HG03139 (cell line): ENCODE data around the gene ERBB2.
"Not testable (repeated sequence)": the region's sequence is repeated elsewhere in the genome, so short reads cannot be mapped to it uniquely, and the experiment has no call there.

Experiments used
- ATAC-seq: cut with Tn5 transposase; IDR thresholded peaks from one replicate; pipeline ENCODE4 v1.9.1; 2021; ENCODE audit not compliant: unreplicated experiment

ERBB2 gene

GRCh38 chr17:39742856-39743436 is 43.1 kb downstream of the ERBB2 start:
- no peak for ATAC-seq

DNA sequence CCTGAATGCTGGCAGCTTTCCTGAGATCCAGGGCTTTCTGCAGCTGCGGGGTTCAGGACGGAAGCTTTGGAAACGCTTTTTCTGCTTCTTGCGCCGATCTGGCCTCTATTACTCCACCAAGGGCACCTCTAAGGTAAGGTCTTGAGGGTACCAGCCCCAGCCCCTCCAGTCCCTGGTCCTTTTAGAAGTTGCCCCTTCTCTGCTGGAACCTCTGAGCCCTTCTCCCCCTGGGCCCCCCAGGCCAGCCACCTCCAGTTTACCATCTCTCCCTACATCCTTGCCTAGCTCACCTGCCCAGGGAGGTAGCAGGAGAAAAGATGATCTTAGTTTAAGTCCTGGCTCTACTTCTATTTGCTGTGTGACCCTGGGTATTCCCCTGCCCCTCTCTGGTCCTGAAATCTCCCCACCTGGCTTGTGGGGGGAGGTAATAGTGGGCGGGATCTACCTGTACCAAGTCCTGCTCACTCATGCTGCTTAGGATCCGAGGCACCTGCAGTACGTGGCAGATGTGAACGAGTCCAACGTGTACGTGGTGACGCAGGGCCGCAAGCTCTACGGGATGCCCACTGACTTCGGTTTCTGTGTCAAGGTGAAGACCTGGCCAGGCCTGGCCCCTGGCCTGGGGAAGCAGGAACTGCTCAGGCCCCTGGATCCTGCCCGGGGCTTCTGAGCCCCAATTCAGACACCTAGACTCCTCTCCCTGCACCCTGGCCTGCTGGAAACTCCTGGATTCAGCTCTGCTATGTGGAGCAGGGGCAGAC is 44.4 kb downstream of the ERBB2 start:
- ATAC-seq, result no peak

- no peak for ATAC-seq
These were observed 45.0 kb downstream of the ERBB2 start for GRCh38 chr17:39744836-39745215.

DNA sequence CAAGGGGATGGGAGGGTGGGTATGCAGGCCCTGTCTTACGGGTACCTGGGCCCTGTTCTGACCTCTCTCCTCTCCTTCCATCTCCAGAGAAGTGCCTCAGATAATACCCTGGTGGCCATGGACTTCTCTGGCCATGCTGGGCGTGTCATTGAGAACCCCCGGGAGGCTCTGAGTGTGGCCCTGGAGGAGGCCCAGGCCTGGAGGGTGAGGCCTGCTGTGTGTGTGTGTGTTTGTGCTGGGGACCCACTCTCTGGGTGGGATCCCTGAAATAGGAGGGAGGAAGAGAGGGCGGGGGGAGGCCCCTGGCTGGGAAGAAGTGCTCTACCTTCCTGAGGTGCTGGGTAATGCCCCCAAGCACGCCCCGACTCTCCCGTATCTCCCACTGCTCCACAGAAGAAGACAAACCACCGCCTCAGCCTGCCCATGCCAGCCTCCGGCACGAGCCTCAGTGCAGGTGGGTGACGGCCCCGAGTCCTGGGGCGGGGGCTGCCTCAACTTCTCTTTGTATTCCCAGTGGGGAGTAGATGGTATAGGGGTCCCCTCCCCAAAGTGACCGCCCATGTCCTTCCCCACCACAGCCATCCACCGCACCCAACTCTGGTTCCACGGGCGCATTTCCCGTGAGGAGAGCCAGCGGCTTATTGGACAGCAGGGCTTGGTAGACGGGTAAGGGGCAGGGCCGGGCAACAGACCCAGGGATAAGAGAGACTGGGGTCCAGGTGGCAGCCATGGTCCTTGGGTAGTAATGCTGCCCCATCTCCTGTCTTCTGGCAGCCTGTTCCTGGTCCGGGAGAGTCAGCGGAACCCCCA is 45.7 kb downstream of the ERBB2 start:
- ATAC-seq, result no peak

GRCh38 chr17:39746145-39746461 is 46.2 kb downstream of the ERBB2 start:
- ATAC-seq, result no peak

GRCh38 chr17:39747745-39748144 is 47.9 kb downstream of the ERBB2 start:
- ATAC-seq, result no peak

- ATAC-seq, result not testable (repeated sequence)
These were observed 48.7 kb downstream of the ERBB2 start for GRCh38 chr17:39748444-39749034.

DNA sequence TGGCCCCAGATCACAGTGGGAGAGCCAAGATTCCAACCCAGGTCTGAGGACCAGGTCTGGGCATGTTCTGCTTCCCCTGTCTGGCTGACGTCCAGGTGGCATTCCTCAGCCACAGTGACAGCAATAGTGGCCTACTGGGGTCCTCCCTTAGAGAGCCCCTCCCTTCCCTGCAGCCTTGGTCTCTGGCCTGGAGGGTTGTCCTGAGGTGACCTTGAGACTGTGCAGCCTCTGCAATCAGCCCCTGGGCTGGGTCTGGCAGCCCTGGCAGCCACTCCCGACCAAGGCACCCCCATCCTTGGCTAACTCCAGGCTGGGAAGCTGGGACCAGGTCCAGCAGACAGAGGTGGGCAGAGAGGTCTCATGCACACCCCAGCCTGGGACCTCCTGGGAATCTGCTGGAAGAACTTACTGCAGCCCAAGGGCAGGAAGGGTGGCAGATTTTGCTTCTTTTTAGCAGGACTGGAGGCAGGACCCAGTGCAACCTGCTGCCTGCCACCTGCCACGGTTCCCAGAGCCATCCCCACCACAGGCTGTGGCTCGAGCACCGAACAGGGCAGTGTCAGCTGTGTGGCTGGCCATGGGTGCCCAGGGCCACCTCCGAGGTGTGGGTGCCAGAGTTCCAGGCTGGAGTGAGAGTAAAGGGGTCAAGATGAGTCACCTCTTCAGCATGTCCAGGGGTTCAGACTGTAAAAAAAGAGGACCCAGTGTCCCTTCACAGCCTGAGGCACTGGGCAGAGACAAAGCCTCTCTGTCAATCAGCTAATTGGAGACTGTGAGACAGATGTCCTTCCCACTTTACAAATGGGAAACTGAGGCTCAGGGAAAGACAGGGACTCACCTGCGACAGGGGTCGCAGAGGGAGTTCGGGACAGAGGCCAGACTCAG is 50.5 kb downstream of the ERBB2 start:
- no peak for ATAC-seq

GRCh38 chr17:39751016-39751543 is 51.2 kb downstream of the ERBB2 start:
- no peak for ATAC-seq

DNA sequence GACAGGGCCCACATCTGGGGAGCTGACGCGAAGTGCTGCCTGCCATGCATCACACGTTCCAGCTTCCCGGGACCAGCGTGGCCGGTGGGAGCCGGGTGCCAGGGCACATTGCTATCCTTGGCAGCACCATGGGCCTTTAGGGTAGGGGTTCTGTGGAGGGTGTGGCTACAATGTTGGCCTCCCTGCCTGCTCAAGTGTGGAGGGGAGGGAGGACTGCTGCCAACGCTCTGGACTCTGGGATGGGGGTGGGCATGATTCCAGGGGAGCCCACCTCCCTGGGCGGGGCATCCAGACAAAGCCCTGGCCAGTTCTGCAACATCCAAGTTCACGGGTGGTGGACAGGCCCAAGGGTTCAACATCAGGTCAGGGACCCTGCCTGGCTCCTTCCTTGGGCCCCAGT is 51.8 kb downstream of the ERBB2 start:
- ATAC-seq, result no peak

GRCh38 chr17:39752241-39752881 is 52.5 kb downstream of the ERBB2 start:
- ATAC-seq, result no peak

- peak; percentile 3 for ATAC-seq
These were observed 53.8 kb downstream of the ERBB2 start for GRCh38 chr17:39753514-39754160.

DNA sequence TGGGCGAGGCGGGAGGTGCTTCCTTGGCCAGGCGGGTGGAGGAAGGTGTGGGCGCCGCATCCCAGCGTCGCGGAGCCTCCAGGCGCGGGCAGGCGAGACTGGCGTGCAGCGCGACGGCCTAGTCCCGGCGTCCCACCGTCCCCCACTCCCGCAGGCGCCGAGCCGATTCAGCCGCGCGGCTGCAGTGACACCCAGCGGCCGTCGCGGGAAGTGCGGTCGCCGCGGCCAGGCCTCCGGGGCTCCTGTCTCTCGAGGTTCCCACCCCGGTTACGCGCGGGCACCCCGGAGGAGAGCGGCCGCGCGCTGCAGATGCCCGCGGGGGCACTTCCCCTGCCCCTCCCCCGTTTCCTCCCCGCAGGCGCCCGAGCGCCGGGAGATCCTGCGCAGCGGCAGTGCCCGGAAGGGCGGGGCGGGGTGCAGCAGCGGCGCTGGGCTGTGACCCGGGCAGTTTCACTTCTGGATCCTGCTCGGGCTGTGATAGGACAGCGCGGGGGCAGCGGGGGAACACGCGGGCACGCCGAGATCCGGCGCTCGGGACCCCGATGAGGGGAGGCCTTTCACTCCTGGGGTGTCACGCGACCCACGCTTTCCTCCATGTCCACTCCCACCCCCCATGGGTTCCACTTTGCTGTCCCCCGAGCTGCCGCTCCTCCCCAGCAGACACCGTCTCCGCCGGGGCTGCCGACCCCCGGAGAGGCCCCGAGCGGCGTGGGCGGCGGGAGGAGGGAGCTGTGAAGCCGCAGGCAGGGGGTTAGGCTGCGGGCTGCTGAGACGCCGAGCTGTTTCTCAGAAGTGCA is 54.5 kb downstream of the ERBB2 start:
- peak; percentile 44 for ATAC-seq

- no peak for ATAC-seq
These were observed 55.2 kb downstream of the ERBB2 start for GRCh38 chr17:39754958-39755553.

GRCh38 chr17:39755554-39756379 is 55.9 kb downstream of the ERBB2 start:
- ATAC-seq, result no peak

GRCh38 chr17:39756380-39757079 is 56.7 kb downstream of the ERBB2 start:
- ATAC-seq, result no peak

DNA sequence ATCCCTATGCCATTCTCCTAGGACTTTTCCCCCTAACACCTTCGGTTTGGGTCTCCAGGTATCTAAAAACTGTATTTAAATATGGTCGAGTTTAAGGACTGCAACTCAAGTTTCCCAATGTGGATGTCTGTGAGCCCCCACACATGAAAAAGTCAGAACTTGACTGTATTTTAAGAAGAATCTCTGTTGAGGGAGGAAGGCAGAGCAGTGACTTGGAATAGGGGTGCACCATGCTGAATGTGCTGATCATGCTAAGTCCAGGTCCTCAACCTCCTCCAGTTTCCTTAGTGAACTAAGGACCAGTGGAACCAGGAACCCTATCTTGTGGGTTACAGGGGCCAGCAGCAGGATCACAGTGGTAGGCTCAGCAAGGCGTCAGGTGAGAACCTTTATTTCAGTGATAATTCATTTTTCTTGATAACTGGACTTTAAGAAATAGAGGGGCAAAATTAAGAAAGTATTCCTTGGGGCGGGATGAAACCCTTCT is 57.4 kb downstream of the ERBB2 start:
- no peak for ATAC-seq
